HG02678 (cell line): ENCODE data around the gene LIME1.

Source experiments
- ATAC-seq: cut with Tn5 transposase; IDR thresholded peaks from one replicate; pipeline ENCODE4 v1.9.1; 2021; ENCODE audit warnings: mild to moderate bottlenecking, moderate library complexity; ENCODE audit not compliant: unreplicated experiment

The LIME1 gene

GRCh38 chr20:63696628-63697356 is 39.7 kb upstream of the LIME1 start, which contains the start of gene TNFRSF6B:
TNFRSF6B (plus strand) TSS chr20:63696652; CDS start chr20:63696768, 116 bp downstream.
- no peak for ATAC-seq

GRCh38 chr20:63697357-63697867 is 39.1 kb upstream of the LIME1 start:
- ATAC-seq = no peak

GRCh38 chr20:63697868-63698545 is 38.5 kb upstream of the LIME1 start:
- no peak for ATAC-seq

GRCh38 chr20:63698739-63699465 is 37.6 kb upstream of the LIME1 start:
- ATAC-seq = no peak

- no peak for ATAC-seq
Observed at GRCh38 chr20:63699466-63700198, 36.8 kb upstream of the LIME1 start.

- no peak for ATAC-seq
Observed at GRCh38 chr20:63700199-63701050, 36.0 kb upstream of the LIME1 start.

- no peak for ATAC-seq
Observed at GRCh38 chr20:63701051-63701328, 35.5 kb upstream of the LIME1 start.

- no peak for ATAC-seq
Observed at GRCh38 chr20:63701329-63702035, 35.0 kb upstream of the LIME1 start.

- ATAC-seq = no peak
Observed at GRCh38 chr20:63702036-63702665, 34.3 kb upstream of the LIME1 start.

- no peak for ATAC-seq
Observed at GRCh38 chr20:63702751-63703470, 33.6 kb upstream of the LIME1 start.

- ATAC-seq = no peak
Observed at GRCh38 chr20:63703471-63703975, 32.9 kb upstream of the LIME1 start.

GRCh38 chr20:63703976-63704748 is 32.3 kb upstream of the LIME1 start:
- no peak for ATAC-seq

- ATAC-seq = no peak
Observed at GRCh38 chr20:63704749-63705117, 31.7 kb upstream of the LIME1 start.

GRCh38 chr20:63705232-63706026 is 31.0 kb upstream of the LIME1 start:
- ATAC-seq = no peak

GRCh38 chr20:63706027-63706695 is 30.3 kb upstream of the LIME1 start:
- ATAC-seq = no peak
